Measurements from ENCODE around the gene GID8. TPM values are rescaled to one million over a fixed set of nuclear protein-coding genes. Genes with fewer than 3 reads are reported as not detected.

Gene GID8
- total and polyA plus RNA-seq, 2 of the 13 experiments (the other 11 are each of a cell fraction or from before 2014, with no cell fraction given) = 39.6 to 59.8 TPM

- TF ChIP-seq ZBTB7A (CRISPR knock-in tag; IDR thresholded peaks at IDR 0.05) = no peak
- 0 out of 2 replicates have a peak, but pooled peaks have one; percentile 0 for TF ChIP-seq PCBP1 (IDR thresholded peaks at IDR 0.05; ENCODE audit: borderline replicate concordance, low read depth, low read length)
- TF ChIP-seq, protein P1, sequence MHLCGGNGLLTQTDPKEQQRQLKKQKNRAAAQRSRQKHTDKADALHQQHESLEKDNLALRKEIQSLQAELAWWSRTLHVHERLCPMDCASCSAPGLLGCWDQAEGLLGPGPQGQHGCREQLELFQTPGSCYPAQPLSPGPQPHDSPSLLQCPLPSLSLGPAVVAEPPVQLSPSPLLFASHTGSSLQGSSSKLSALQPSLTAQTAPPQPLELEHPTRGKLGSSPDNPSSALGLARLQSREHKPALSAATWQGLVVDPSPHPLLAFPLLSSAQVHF (CRISPR knock-in tag; IDR thresholded peaks at IDR 0.05) = no peak; the same call in 1 of the 2 replicates
- TF ChIP-seq ZNF883 (CRISPR knock-in tag; IDR thresholded peaks at IDR 0.05; ENCODE audit: not compliant biosample characterization) = no peak
- TF ChIP-seq SP140L (CRISPR knock-in tag; IDR thresholded peaks at IDR 0.05; ENCODE audit: borderline replicate concordance) = no peak
- TF ChIP-seq ZSCAN29 (CRISPR knock-in tag; conservative IDR thresholded peaks at IDR 0.05) = peak; percentile 56; the same call in 1 of the 2 replicates
- no peak for TF ChIP-seq SIN3A (IDR thresholded peaks at IDR 0.05; ENCODE audit: borderline replicate concordance, low read depth, low read length)
- no peak for TF ChIP-seq ONECUT2 (CRISPR knock-in tag; IDR thresholded peaks at IDR 0.05)
- TF ChIP-seq, protein P2, sequence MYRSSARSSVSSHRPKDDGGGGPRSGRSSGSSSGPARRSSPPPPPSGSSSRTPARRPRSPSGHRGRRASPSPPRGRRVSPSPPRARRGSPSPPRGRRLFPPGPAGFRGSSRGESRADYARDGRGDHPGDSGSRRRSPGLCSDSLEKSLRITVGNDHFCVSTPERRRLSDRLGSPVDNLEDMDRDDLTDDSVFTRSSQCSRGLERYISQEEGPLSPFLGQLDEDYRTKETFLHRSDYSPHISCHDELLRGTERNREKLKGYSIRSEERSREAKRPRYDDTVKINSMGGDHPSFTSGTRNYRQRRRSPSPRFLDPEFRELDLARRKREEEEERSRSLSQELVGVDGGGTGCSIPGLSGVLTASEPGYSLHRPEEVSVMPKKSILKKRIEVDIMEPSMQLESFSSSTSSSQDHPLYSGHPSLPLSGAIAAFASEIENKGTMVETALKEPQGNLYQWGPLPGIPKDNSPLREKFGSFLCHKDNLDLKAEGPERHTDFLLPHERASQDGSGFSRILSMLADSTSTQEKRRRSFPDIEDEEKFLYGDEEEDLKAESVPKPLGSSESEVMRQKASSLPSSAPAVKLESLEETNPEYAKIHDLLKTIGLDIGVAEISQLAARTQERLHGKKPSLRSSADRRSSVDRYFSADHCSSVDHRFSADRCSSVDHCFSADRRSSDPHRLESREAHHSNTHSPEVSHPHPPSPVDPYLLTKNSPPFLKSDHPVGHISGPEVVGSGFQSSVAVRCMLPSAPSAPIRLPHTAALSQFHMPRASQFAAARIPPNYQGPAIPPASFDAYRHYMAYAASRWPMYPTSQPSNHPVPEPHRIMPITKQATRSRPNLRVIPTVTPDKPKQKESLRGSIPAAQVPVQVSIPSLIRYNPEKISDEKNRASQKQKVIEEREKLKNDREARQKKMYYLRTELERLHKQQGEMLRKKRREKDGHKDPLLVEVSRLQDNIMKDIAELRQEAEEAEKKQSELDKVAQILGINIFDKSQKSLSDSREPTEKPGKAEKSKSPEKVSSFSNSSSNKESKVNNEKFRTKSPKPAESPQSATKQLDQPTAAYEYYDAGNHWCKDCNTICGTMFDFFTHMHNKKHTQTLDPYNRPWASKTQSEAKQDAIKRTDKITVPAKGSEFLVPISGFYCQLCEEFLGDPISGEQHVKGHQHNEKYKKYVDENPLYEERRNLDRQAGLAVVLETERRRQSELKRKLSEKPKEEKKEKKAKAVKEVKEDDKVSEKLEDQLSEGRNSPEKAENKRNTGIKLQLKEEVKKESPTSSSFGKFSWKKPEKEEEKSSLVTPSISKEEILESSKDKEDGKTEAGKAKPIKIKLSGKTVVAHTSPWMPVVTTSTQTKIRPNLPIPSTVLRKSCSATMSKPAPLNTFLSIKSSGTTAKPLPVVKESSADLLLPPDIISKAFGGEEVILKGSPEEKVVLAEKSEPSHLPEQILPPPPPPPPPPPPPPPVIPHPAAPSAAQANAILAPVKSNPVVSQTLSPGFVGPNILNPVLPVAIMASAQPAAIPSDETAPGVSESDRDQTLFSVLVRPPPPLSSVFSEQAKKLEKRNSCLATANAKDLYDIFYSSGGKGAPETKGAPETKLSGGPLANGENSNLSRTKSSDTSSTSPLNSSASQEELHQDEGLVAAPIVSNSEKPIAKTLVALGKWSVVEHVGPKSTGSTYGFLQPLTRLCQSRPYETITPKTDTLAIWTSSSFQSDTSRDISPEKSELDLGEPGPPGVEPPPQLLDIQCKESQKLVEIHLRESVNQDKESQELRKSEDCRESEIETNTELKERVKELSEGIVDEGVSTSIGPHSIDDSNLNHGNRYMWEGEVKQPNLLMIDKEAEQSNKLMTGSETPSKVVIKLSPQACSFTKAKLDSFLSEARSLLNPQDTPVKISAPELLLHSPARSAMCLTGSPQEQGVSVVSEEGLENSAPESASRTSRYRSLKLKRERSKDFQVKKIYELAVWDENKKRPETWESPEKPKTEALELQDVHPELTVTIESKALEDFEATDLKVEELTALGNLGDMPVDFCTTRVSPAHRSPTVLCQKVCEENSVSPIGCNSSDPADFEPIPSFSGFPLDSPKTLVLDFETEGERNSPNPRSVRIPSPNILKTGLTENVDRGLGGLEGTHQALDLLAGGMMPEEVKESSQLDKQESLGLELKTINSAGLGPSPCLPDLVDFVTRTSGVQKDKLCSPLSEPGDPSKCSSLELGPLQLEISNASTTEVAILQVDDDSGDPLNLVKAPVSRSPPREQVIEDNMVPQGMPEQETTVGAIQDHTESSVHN (CRISPR knock-in tag; IDR thresholded peaks at IDR 0.05) = no peak; the same call in 1 of the 2 replicates
- TF ChIP-seq AHR (CRISPR knock-in tag; IDR thresholded peaks at IDR 0.05) = no peak
- TF ChIP-seq ZFP1 (CRISPR knock-in tag; IDR thresholded peaks at IDR 0.05) = no peak
- no peak for TF ChIP-seq NCOA5 (CRISPR knock-in tag; IDR thresholded peaks at IDR 0.05)
- TF ChIP-seq ISX (CRISPR knock-in tag; conservative IDR thresholded peaks at IDR 0.05) = no peak
- TF ChIP-seq HHEX (CRISPR knock-in tag; IDR thresholded peaks at IDR 0.05) = no peak
- TF ChIP-seq CBX1 (IDR thresholded peaks at IDR 0.05; ENCODE audit: low read depth) = no peak
- TF ChIP-seq SMC3 (IDR thresholded peaks at IDR 0.05; ENCODE audit: low read length) = no peak
- TF ChIP-seq, protein P3, sequence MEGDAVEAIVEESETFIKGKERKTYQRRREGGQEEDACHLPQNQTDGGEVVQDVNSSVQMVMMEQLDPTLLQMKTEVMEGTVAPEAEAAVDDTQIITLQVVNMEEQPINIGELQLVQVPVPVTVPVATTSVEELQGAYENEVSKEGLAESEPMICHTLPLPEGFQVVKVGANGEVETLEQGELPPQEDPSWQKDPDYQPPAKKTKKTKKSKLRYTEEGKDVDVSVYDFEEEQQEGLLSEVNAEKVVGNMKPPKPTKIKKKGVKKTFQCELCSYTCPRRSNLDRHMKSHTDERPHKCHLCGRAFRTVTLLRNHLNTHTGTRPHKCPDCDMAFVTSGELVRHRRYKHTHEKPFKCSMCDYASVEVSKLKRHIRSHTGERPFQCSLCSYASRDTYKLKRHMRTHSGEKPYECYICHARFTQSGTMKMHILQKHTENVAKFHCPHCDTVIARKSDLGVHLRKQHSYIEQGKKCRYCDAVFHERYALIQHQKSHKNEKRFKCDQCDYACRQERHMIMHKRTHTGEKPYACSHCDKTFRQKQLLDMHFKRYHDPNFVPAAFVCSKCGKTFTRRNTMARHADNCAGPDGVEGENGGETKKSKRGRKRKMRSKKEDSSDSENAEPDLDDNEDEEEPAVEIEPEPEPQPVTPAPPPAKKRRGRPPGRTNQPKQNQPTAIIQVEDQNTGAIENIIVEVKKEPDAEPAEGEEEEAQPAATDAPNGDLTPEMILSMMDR (CRISPR knock-in tag; IDR thresholded peaks at IDR 0.05) = peak; percentile 31; the same call in 1 of the 2 replicates
- TF ChIP-seq RXRA (CRISPR knock-in tag; IDR thresholded peaks at IDR 0.05) = no peak; the same call in 1 of the 2 replicates
- TF ChIP-seq PRPF4 (IDR thresholded peaks at IDR 0.05; ENCODE audit: low read depth, low read length, poor library complexity, severe bottlenecking) = no peak
- TF ChIP-seq RARA (CRISPR knock-in tag; IDR thresholded peaks at IDR 0.05) = no peak
Measured at GRCh38 chr20:62970307-62971210, 32.6 kb downstream of the GID8 start (continued).
